ENCODE results near the gene WDR82.
"Not testable (repeated sequence)": the region's sequence is repeated elsewhere in the genome, so short reads cannot be mapped to it uniquely, and the experiment has no call there.

Gene WDR82

DNA sequence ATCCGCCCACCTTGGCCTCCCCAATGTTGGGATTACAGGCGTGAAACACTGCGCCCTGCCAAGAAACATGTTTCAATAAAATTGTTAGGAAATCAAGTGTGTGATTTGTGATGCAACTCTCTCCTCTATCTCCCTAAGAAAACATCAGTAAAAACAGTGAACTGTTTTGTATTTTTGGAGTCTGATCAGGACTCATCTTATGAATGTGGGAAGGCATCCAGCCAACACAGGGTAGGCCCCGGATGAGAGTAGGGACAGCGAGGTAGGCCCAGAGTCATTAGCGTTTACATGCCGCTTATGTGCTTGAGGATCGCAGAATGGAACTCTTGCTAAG lies 8.3 kb upstream of the WDR82 start:
- no peak for DNase-seq

DNA sequence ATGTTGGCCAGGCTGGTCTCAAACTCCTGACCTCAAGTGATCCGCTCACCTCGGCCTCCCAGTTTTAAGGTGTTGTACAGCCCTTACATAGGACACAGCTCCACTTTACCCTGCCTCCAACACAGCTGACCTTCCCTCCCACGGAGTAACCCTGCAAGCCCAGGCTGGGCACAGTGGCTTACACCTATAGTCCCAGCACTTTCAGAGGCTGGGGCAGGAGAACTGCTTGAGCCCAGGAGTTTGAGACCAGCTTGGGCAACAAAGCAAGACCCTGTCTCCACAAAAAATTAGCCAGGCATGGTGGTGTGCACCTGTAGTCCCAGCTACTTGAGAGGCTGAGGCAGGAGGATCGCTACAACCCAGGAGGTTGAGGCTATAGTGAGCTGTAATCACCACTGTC lies 5.6 kb upstream of the WDR82 start:
- not testable (repeated sequence) for DNase-seq

DNA sequence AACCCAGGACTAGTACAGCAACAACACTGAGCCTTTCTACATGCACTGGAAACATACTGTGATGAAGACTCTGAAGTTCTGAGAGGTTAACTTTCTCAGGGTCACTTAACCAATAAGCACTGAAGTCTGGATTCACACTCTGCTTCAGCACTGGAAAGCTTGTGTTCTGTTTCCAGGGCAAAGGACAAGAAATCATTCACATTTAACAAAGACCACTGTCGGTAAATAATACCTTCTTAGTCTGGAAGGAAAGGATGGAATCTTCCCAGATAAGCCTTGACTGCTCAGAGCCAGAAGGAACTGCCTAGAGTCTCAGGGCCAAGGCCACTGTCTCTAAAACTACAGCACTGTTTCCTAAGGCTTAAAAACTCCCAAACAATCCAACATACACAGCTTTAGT lies 4.9 kb upstream of the WDR82 start:
- no peak for DNase-seq

DNA sequence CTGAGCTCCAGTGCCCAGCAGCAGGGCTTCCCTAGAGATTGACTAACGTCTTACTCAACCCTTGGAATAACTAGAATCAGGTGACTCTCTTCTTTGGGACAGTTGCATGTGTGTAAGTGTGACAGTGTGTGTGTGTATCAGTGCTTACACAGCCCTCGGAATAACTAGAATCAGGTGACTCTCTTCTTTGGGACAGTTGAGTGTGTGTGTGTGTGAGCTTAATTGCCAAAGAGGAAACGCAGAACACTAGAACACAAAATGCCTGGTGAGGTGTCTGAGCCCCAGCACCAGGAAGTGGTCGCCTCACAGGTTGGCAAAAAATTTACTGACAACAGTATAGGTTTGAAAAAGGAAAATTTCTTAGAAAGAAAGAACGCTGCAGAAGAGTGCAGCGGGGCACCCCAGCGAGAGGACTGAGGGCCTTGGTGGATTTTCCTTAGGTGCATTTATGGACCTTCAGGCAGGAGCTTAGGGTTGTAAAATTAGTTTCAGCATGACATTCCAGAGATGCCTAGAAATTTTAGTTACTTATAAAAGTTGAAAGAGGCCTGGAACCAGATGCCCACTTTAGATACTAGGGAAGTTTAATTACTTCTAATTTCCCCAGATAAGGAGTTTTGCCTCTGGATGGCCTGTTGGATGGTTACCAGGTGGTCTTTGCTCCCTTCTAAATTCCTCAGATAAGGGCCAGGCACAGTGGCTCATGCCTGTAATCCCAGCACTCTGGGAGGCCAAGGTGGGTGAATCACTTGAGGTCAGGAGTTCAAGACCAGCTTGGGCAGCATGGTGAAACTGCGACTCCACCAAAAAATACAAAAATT lies 3.7 kb upstream of the WDR82 start:
- DNase-seq, result no peak

DNA sequence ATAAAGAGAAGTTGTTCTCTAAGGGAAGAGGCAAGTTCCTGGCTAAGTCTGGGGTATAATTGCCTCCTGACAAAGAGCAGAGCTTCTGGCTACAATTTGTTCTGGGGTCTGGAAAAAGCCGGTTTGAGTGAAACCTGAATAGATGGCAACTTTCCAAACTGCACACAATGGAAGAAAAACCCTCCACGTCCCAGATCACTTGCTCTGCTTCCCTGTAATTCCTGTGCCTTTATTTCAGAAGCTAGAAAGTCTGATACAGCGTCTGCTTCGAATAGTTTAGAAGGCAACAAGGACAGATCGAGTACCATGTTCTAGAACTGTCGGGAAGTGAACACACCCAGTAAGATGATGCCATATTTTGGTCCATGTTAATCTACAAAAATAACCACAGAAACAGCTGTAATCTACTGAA lies 1.6 kb upstream of the WDR82 start:
- no peak for DNase-seq

DNA sequence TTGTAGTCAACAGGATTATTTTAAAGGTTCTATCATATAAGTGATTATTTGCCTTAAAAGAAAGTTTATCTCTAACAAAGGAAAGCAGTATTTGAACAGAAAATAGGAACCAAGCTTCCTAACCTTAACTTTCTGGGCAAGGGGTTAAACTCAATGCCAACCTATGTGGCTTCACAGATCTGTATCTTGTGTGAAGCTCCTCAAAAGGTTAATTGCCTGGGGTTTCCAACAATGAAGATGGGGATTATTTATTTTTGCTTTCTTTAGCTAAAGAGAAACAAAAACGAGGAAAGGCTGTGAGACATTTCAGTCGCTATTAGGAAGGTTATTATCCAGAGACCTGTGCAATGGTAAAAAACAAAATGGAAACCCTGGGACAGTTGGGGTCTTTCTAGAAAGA lies 1.1 kb upstream of the WDR82 start:
- DNase-seq, result no peak

DNA sequence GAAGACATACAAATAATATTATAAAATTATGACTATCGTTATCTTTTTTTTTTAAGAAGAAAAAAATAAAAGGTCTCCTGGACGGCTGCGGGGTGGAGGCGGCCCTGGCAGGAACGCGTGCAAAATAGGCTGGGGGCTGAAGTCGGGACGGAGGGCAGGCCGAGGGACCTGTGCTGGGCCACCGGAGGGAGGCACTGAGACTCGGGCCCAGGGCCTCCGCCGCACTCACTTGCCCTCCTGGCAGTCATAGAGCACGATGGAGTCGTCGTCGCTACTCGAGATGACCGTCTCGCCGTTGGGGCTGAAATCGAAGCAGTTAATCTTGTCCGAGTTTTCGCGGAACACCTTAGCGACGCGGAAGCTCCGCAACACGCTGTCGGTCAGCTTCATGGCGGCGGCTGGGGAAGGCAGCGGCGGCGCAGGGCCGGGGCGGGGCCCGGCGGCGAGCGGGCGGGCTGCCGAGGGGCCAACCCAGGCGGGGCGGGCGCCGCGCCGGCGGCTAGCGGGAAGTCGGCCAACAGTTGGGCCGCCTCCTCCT lies 408 bp downstream of the WDR82 start:
- peak; percentile 70 for DNase-seq

DNA sequence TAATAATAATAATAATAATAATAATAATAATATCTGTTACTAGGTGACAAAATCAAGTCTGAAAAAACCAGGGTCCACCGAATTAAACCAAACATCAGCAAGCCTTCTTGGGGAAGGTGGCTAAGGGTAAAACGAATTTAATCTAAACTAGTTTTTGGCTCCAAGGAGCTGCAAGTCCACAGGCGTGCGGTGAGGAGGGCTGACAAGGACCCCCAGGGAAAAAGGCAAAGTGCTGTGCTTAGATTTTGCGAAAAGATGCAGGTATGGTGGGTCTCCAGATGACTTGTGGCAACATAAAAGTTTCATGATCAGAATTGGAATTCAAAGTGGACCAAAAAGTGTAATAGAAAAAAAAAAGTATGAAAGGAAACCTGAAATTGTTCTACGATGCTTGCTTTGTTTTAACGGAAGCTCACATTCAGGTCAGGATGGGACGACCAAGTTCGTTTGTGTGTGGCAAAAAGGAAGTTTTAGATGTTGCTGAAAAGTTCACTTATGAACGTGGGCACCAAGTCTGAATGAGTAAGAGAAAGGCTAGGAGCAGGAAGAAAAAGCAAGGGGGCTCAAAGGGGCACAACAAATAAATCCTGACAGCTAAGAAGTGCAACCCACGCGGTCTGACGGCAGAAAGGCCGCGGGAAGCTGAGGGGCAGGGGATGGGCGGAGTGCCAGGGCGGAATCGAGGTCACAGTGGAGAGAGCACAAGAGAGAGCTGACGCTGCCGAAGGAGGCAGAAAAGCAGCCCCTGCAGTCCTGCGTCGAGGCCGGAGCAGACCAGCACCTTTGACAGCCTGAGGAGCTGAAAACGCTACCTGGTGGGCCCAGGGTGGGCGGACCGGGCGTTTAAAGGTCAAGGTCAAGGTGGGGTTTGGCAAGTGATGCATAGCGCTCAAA lies 1.1 kb downstream of the WDR82 start:
- peak; percentile 72 for DNase-seq

DNA sequence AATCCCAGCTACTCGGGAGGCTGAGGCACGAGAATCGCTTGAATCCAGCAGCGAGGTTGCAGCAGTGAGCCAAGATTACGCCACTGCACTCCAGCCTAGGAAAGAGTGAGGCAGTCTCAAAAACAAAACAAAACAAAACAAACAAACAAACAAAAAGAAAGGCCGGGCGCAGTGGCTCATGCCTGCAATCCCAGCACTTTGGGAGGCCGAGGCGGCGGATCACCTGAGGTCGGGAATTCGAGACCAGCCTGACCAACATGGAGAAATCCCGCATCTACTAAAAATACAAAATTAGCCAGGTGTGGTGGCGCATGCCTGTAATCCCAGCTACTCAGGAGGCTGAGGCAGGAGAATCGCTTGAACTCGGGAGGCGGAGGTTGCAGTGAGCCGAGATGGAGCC lies 3.7 kb downstream of the WDR82 start:
- not testable (repeated sequence) for DNase-seq

DNA sequence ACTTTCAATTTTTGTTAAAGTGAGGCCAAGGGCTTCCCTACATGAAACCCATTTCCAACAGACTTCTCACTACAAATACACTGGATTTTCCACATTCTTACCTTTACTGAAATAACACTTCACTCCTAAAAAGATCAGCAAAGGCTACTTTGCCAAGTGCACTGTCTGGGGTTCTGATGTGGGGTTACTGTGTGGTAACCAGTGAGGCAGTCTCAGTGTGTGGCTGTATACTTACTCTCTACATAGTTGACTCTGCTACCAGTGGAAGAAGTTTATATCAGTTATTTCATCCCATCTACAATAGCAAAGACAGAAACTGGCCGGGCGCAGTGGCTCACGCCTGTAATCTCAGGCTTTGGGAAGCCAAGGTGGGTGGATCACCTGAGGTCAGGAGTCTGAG lies 5.6 kb downstream of the WDR82 start:
- DNase-seq, result no peak

DNA sequence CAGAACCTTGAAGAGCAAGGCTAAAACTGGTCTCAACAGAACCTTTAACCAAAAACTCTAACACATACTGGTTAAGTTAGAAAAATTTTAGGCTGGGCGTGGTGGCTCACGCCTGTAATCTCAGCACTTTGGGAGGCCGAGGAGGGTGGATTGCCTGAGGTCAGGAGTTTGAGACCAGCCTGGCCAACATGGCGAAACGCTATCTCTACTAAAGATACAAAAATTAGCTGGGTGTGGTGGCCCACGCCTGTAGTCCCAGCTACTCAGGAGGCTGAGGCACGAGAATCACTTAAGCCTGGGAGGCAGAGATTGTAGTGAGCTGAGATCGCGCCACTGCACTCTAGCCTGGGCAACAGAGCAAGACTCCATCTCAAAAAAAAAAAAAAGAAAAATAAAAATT lies 6.3 kb downstream of the WDR82 start:
- DNase-seq, result not testable (repeated sequence)

DNA sequence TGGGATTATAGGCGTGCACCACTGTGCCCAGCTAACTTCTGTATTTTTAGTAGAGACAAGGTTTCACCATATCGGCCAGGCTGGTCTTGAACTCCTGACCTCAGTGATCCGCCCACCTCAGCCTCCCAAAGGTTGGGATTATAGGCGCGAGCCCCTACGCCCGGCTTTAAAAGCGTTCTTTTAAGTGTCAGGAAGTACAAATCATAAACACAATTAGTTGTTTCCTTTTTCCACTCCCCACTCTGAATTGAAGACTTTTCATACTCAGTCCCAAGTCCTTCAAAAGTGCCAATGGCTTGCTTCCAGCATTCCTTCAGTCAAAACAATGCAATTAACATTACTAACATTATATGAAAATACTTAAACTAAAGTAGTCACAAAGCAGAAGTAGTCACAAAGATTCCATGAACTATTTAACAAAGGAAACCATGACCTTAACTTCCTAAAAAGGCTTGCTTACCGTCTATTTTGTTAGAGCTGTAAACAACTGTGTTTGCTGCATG lies 8.1 kb downstream of the WDR82 start:
- no peak for DNase-seq

DNA sequence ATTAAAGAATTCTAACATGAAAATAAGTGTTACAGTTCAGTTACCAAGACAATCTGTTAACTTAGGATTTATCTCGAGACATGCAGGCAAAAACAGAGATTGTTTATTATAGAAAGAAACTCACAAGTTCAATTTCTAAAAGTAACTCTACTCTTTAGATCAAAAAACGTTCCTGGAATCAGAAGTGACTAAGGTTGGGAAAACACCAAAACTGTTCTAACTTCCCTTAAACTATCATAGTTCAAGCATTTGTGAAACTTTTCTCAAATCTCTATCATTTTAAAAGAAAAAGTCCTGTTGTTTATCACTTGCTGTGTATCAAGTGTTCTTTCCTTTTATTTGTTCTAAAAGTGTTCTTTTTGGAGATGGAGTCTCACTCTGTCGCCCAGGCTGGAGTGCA lies 8.7 kb downstream of the WDR82 start:
- no peak for DNase-seq

DNA sequence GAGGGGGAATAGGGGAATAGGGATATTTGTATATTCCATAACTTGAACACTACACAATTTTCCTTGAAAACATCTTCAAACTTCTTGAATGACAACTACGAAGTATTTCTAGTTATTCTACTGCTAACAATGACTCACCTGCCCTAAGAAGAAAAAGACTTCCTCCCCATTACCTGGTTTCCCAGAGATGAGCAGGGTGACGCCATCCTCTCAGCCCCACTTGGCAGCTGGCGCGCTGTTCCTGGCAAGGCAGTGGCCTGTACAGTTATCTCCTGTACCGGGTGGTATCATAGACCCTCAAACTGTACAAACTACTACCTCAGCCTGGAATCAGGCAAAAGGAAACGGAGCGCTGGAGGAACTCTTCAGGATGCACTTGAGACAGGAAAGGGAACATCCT lies 10.4 kb downstream of the WDR82 start:
- DNase-seq, result peak; percentile 66

DNA sequence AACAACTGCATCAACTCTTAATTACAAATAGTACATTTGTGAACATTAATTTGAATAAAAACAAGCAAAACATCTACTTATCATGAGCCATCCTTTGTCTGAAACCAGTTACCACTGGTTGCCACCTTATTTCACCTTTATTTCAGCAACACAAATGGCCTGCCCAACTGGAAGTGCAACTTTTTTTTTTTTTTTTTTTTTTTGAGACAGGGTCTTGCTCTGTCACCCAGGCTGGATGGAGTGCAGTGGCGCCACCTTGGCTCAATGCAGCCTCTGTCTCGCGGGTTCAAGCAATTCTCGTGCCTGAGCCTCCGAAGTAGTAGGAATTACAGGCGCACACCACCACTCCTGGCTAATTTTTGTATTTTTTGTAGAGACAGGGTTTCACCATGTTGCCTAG lies 13.1 kb downstream of the WDR82 start:
- DNase-seq, result no peak

DNA sequence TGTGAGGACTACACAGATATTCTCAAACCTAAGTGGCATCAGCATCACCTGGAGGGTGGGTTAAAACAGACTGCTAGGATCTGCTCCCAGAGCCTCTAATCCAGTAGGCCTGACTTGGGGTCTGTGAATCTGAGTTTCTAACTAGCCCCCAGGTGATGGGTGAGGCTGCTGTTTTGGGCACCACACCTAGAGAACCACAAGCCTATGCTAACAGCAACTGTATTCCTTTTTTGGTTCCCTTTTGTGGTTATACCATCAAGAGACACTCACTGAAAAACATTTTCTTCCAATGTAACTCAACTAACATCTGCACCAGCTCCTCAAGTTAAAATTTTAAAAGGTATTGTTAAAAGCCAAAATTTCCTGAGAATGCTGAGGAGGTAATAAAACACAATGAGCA lies 16.0 kb downstream of the WDR82 start:
- DNase-seq, result no peak

DNA sequence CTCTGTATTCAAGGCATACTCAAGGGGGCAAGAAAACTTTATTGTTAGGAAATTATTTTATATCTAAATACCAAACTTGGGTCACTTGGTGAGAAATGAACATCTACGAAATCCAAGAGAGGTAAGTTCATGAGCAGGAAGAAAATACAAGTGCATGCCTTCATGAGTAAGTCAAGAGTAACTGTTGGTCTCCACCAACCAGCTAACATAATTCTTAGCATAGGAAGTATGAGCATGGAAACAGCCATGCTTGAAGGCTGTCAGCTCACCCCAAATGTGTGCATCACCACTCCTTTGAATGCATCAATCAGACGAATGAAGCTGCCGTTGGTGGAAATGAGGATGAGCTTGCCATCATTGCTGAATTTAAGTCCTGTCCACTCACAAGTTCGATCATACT lies 19.0 kb downstream of the WDR82 start:
- no peak for DNase-seq

DNA sequence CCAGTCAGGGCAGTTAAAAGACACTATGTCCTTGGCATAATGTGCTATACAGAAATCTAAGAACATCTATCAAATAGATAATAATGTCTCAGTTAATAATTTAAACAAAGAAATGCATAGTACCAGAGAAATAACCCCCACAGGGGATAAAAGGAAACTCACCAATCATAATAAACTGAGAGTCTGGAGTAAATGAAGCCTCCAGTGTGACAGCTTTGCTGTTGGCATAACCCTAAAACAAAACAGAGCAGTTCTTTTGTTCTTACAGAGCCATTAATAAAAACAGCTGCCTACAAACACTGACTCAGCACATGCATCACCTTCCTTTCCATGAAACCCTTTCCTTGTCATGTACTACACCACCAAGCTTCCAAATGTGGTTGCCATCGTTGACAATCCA lies 19.4 kb downstream of the WDR82 start:
- no peak for DNase-seq

DNA sequence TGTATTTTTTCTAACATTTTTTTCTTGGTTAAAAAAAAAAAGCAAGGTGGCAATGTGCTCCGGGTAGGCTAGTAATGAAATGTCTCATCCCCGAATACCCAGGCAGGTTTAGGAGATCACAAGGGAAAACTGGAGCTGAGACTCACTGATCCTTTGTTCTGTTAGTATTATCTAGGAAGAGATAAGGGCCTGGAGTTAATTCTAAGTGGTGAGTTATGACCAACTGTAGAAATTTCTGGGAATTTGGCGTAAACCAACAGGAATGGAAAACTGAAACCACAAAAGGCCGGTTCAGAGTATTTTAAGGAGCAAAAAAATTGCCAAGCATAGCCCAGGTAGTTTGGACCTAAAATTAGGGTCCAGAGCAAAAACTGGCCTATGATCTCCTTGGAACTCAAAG lies 20.5 kb downstream of the WDR82 start:
- no peak for DNase-seq

DNA sequence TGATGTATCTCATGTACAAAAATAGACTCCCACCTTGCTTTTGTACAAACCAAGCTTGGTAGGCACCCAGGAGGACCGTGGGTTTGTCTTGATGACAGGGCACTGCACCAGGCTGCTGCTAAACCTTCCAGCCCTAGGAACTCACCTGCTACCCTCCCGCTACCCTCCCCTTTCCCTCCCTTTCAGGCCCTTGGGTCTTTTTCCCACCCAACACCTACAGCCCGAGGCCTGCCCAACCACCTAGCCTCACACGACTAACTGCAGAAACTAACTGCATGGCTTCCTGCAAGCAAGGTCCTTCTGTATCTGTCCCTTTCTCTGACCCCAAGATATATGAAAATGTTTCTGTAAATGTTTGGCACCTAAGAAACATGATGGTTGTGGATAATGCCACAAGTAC lies 21.8 kb downstream of the WDR82 start:
- DNase-seq, result no peak

DNA sequence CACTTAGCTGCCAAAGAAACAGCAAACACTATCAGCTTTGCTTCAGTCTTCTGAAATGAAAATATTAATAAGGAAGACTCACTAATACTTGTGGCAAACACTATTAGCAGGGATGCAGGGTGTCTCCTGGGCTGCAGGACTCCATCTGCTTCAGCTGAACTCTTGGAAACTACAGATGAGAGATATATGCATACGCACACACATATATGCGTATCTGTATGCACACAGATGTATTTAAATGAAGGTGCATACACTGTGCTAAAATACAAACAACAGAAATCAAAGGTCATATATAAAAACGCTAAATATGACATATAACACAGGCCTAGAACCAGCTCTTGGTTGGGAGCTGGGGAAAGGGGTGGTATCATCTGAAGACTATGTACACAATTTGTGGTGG lies 22.3 kb downstream of the WDR82 start:
- no peak for DNase-seq

DNA sequence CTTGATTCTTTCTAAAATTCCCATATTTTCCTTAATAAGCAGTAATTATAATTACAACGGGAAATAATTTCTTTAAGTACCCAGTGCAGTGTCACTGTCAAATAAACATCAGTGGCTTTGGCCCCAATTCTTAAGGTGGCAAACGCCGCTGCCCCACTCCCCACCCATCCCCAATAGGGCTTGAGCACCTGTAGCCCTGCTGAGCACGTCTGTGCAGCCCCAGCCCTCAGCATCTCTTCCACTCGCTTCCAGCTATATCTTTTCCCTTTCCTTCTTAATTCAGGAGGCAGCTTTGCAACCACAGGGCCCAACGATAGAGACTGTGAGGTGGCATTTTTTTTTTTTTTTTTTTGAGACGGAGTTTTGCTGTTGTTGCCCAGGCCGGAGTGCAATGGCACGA lies 23.8 kb downstream of the WDR82 start:
- DNase-seq, result no peak

DNA sequence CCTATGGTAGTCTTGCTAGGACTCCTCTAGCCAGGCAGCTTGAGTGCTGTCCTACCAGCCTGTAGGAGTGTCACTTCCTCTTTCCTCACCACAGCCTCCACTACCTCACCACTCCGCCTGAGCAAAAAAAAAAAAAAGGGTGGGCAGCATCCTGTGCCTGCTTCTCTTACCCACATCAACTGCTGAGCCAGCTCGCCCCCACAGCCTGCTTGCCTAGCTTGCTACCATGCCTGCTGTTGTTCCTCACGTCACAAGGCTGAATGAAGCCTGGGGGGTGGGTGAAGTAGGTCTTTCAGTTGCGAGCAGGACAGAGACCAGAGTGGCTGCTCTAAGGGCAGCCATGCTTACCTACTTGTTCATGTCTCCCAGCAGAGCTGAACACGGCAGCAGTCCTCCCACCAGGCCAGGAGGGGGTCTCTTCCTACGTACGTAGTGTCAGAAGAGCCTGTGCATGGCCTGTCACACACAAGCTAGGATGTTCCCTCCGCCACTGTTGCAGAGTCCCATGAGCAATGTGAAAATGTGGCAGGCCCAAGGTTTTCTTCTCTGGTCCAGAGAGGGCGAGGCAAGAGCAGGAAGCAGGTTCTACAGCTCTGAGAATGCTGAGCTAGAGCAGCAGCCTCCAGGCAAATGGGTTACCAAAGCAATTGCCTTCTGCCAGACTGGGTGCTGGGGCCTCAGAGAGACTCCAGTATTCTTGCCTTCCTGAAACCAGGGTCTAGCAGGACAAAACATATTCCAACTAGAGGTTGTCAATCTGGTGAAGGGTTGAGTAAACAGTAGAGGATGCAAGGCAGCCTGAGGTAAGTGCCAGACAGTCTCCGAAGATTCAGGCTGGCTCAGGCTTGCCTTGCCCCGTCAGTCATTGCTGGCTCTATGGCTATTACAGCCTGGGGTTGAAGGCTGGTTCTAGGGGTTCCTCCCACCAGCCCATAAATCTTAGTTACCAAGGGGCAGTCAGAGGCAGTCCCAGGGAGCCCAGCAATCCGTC lies 24.8 kb downstream of the WDR82 start:
- peak; percentile 84 for DNase-seq
